Upper lobe of left lung (tissue), 4 donors: Measurements from ENCODE around the gene MGMT.

Source experiments
- EP300 ChIP-seq, 4 donors: sonication (generic); formaldehyde crosslinking; IDR thresholded peaks; one replicate each; pipeline ENCODE4 v1.5.1; 2017; ENCODE audit warnings: antibody characterized with exemption in 4 of 4, control low read depth in 2 of 4
- POLR2A ChIP-seq, 4 donors: fragments of 450-650 bp; IDR thresholded peaks; one replicate each; pipeline ENCODE4 v1.5.1; 2016 to 2017; ENCODE audit warnings: antibody characterized with exemption in 4 of 4, mild to moderate bottlenecking in 2 of 4
- POLR2AphosphoS5 ChIP-seq, 2 donors: sonication (generic); formaldehyde crosslinking; IDR thresholded peaks; one replicate each; pipeline ENCODE4 v1.5.1; 2017; ENCODE audit warnings: antibody characterized with exemption in 2 of 2
- TF ChIP-seq, protein P1 (sequence below), 6 experiments: fragments of 450-650 bp in 4 of 6; fragments of 200-600 bp in 2 of 6; sonication (generic) in 2 of 6; IDR thresholded peaks; one replicate each; pipeline ENCODE4 v1.5.1; 2016 to 2019; ENCODE audit warnings: antibody characterized with exemption in 6 of 6

DNA sequence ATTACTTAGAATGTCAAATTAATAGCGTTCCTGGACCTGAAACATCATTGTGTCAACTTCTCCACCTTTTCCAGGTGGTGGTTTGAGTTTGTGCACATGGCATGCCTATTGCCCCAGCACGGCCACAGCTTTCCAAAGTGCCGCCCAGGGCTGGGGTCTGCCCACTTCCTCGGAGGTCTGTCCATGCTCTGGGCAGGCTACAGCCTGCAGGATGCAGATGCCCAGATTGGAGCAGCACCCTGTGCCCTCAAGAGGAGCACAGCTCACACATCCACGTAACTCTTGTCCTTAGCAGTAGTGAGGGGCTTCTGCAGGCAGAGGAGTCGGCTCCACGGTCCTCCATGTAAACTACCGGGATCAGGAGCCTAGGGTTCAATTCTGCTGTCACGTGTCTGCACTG lies 258.4 kb downstream of the MGMT start:
- TF ChIP-seq, protein P1, sequence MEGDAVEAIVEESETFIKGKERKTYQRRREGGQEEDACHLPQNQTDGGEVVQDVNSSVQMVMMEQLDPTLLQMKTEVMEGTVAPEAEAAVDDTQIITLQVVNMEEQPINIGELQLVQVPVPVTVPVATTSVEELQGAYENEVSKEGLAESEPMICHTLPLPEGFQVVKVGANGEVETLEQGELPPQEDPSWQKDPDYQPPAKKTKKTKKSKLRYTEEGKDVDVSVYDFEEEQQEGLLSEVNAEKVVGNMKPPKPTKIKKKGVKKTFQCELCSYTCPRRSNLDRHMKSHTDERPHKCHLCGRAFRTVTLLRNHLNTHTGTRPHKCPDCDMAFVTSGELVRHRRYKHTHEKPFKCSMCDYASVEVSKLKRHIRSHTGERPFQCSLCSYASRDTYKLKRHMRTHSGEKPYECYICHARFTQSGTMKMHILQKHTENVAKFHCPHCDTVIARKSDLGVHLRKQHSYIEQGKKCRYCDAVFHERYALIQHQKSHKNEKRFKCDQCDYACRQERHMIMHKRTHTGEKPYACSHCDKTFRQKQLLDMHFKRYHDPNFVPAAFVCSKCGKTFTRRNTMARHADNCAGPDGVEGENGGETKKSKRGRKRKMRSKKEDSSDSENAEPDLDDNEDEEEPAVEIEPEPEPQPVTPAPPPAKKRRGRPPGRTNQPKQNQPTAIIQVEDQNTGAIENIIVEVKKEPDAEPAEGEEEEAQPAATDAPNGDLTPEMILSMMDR (IDR thresholded peaks at IDR 0.05) = no peak
- TF ChIP-seq POLR2AphosphoS5 (IDR thresholded peaks at IDR 0.05) (no peak), POLR2A (IDR thresholded peaks at IDR 0.05) (no peak), EP300 (IDR thresholded peaks at IDR 0.05) (no peak)
